ENCODE measurements around the gene PCSK5. TPM values are rescaled to one million over a fixed set of nuclear protein-coding genes. Genes with fewer than 3 reads are reported as not detected.

The PCSK5 gene
- total and polyA plus RNA-seq, 2 of the 8 experiments (the other 6 are each of a cell fraction or from before 2014, with no cell fraction given): 5.5 to 10.7 TPM

- TF ChIP-seq CTBP2 (IDR thresholded peaks at IDR 0.05; ENCODE audit: borderline replicate concordance, insufficient read depth, insufficient read length, low read length): no peak
- no peak for TF ChIP-seq CBX5 (IDR thresholded peaks at IDR 0.05; ENCODE audit: low read depth, low read length)
- TF ChIP-seq ZNF274 (IDR thresholded peaks at IDR 0.05; ENCODE audit: borderline replicate concordance, extremely low read depth, low read length): no peak
Observed at GRCh38 chr9:75998096-75998780, 107.8 kb downstream of the PCSK5 start (continued).
